ENCODE measurements around the gene DLG3. TPM values are rescaled to one million over a fixed set of nuclear protein-coding genes. Genes with fewer than 3 reads are reported as not detected.

Gene DLG3
- total and polyA plus RNA-seq, 4 donors, result 0.57 to 6.5 (median 1.7) TPM

- TF ChIP-seq REST (IDR thresholded peaks at IDR 0.05), result no peak
- TF ChIP-seq ATF3 (IDR thresholded peaks at IDR 0.05), result no peak
Measured at GRCh38 chrX:70421618-70422017, 23.0 kb upstream of the DLG3 start (continued).

GRCh38 chrX:70422851-70423341 lies 21.7 kb upstream of the DLG3 start, which contains the start of gene GDPD2:
Gene GDPD2, plus strand, starts transcription at chrX:70423314. Its CDS starts 1,671 bp downstream, at chrX:70424985.
- DNase-seq (ENCODE audit: low spot score), result no peak
- Histone ChIP-seq H3K4me3 (ENCODE audit: low read depth in 1 of 3, low read length in 3 of 3) (no peak within 1 kb of the TSS), H3K36me3 (ENCODE audit: control insufficient read depth in 4 of 4, insufficient read depth in 3 of 4, low read depth in 1 of 4, low read length in 3 of 4) (no peaks in the 10 kb centered on the region), H3K9ac (ENCODE audit: low read depth in 1 of 2, low read length in 2 of 2) (no peak within 1 kb of the TSS), H3K27ac (ENCODE audit: low read depth in 1 of 2, low read length in 2 of 2) (no peak within 1 kb of the TSS), H3K4me1 (ENCODE audit: control insufficient read depth in 4 of 4, insufficient read depth in 4 of 4, low read length in 3 of 4) (no peaks in the 10 kb centered on the region), H3K27me3 (ENCODE audit: control insufficient read depth in 4 of 4, insufficient read depth in 4 of 4, low read length in 3 of 4) (peaks cover 0 to 4% (median 0%) of the 10 kb centered on the region in 4 donors), H3K9me3 (ENCODE audit: control insufficient read depth in 4 of 4, low read length in 3 of 4) (no peaks in the 10 kb centered on the region)
- TF ChIP-seq ZBTB33 (IDR thresholded peaks at IDR 0.05) (no peak), REST (IDR thresholded peaks at IDR 0.05) (no peak), FOXA2 (IDR thresholded peaks at IDR 0.05) (no peak), GABPA (IDR thresholded peaks at IDR 0.05 in 1 of 2, conservative IDR thresholded peaks at IDR 0.05 in 1 of 2) (no peak), ATF3 (IDR thresholded peaks at IDR 0.05) (no peak), CTCF (IDR thresholded peaks at IDR 0.05; ENCODE audit: low read depth, low read length, missing input control) (no peak), MAX (IDR thresholded peaks at IDR 0.05) (no peak), HNF4G (IDR thresholded peaks at IDR 0.05) (no peak)
- 43% methylated on average over 11 of the region's 11 CpGs for WGBS
